Psoas muscle (tissue), 8 donors: ENCODE measurements around the gene PRLR. TPM values are rescaled to one million over a fixed set of nuclear protein-coding genes. Genes with fewer than 3 reads are reported as not detected.

Experiments used
- ATAC-seq, 4 donors: fragments of 200-7000 bp; cut with Tn5 transposase; one replicate each; pipeline ENCODE4 v1.9.1; 2020; ENCODE audit warnings: moderate library complexity in 3 of 4, mild to moderate bottlenecking in 2 of 4
- DNase-seq, 2 donors: peaks; one replicate each; pipeline ENCODE4 v3.0.0-alpha.2; 2020
- H3K27ac ChIP-seq: fragments of 200-600 bp; one replicate; pipeline ENCODE4 v1.8.0; 2022
- H3K27me3 ChIP-seq, 3 donors: fragments of 200-600 bp in 1 of 3; one replicate each; pipeline versions ENCODE4 v1.6.1 to v1.8.0; 2013 to 2022; ENCODE audit warnings: low read length in 2 of 3, mild to moderate bottlenecking in 2 of 3, moderate library complexity in 1 of 3; ENCODE audit not compliant: insufficient read depth in 3 of 3
- H3K36me3 ChIP-seq, 2 donors: fragments of 200-600 bp in 1 of 2; one replicate each; pipeline versions ENCODE4 v1.6.1 to v1.8.0; 2013 to 2022; ENCODE audit warnings: low read depth in 1 of 2, mild to moderate bottlenecking in 1 of 2, moderate library complexity in 1 of 2; ENCODE audit not compliant: insufficient read depth in 1 of 2
- H3K4me1 ChIP-seq: fragments of 200-600 bp; one replicate; pipeline ENCODE4 v1.8.0; 2022
- H3K4me3 ChIP-seq: fragments of 200-600 bp; one replicate; pipeline ENCODE4 v1.8.0; 2022; ENCODE audit warnings: mild to moderate bottlenecking
- H3K9me3 ChIP-seq: fragments of 200-600 bp; one replicate; pipeline ENCODE4 v1.8.0; 2022
- CTCF ChIP-seq: fragments of 200-600 bp; IDR thresholded peaks from one replicate; pipeline ENCODE4 v1.8.0; 2022; ENCODE audit warnings: antibody characterized with exemption
- WGBS, 3 donors: extraction: QIAGEN DNeasy Blood & Tissue Kit; methylation state at CpG; one replicate each; pipeline versions ENCODE4 v1.1.6 to v1.1.7; 2013; 5-methylcytosine and 5-hydroxymethylcytosine counted together
- intact Hi-C, 2 donors: fragments of 100-400 bp; cut with DNase I; formaldehyde crosslinking; loops; one replicate each; pipeline versions ENCODE4 v1.11.0 to v1.14.2; 2022
- polyA plus RNA-seq, 3 donors: library from polyadenylated mRNA; stranded (reverse); fragments of 200-250 nt; gene quantifications; one replicate each; pipeline ENCODE4 v1.2.3, GENCODE V29; 2013
- total RNA-seq, 4 donors: library from RNA; stranded (reverse); fragmentation: NEBNext Ultra II Directional in 2 of 4; extraction: Animal tissue kit (Norgen Biotek cat#: 25700) in 2 of 4; gene quantifications; one replicate each; pipeline versions ENCODE4 v1.2.1 to v1.2.4, GENCODE V29; 2021 to 2023
- donor health status: healthy with polysubstance abuse.
- donor health status: DM: no; HTN: no; CAD: no; lungs with moderate emphysema.
- donor health status: Bipolar disorder and iron deficiency.
- donor health status: healthy.
- donor health status: DM: yes; HTN: yes; CAD: no.
- donor health status: DM: no; HTN: no; CAD: no.
- donor health status: DM: no; HTN: no; CAD: no.
- donor health status: DM: yes; HTN: yes; CAD: no.

PRLR gene
- total and polyA plus RNA-seq, 7 donors: 0.03 to 0.32 (median 0.09) TPM

- TF ChIP-seq CTCF: no peak
- DNase-seq (no peak), ATAC-seq (no peak)
- no peaks in the 10 kb centered on the region for H3K9me3 ChIP-seq
- no peak overlapping the region for H3K4me3 ChIP-seq
- no peaks in the 10 kb centered on the region for H3K4me1 ChIP-seq
- no peak overlapping the region for H3K27ac ChIP-seq
- no peaks in the 10 kb centered on the region for H3K27me3 ChIP-seq
- intact Hi-C loops: no loop called here
- 26 to 47% (median 32%) methylated on average over 1 of the region's 1 CpG for WGBS, 3 donors
- no peaks in the 10 kb centered on the region for H3K36me3 ChIP-seq
Observed at GRCh38 chr5:35151146-35151920, 79.0 kb downstream of the PRLR start.

GRCh38 chr5:35149041-35149440, 81.2 kb downstream of the PRLR start:
- no peak for ATAC-seq
- no peaks in the 10 kb centered on the region for H3K9me3 ChIP-seq
- no peaks in the 10 kb centered on the region for H3K36me3 ChIP-seq
- no peak for DNase-seq
- no peak overlapping the region for H3K27ac ChIP-seq
- WGBS, 3 donors: 73% methylated on average over 1 of the region's 1 CpG
- H3K4me3 ChIP-seq: no peak overlapping the region
- no peak for TF ChIP-seq CTCF
- intact Hi-C loops: no loop called here
- H3K4me1 ChIP-seq: no peaks in the 10 kb centered on the region
- H3K27me3 ChIP-seq: no peaks in the 10 kb centered on the region

GRCh38 chr5:35146406-35146805, 83.9 kb downstream of the PRLR start:
- DNase-seq (no peak), ATAC-seq (no peak)
- H3K27me3 ChIP-seq: no peaks in the 10 kb centered on the region
- H3K27ac ChIP-seq: no peak overlapping the region
- no peaks in the 10 kb centered on the region for H3K9me3 ChIP-seq
- H3K36me3 ChIP-seq: no peaks in the 10 kb centered on the region
- 58 to 66% (median 64%) methylated on average over 3 of the region's 3 CpGs for WGBS, 3 donors
- no peaks in the 10 kb centered on the region for H3K4me1 ChIP-seq
- intact Hi-C loops: no loop called here
- TF ChIP-seq CTCF: no peak
- H3K4me3 ChIP-seq: no peak overlapping the region

DNA sequence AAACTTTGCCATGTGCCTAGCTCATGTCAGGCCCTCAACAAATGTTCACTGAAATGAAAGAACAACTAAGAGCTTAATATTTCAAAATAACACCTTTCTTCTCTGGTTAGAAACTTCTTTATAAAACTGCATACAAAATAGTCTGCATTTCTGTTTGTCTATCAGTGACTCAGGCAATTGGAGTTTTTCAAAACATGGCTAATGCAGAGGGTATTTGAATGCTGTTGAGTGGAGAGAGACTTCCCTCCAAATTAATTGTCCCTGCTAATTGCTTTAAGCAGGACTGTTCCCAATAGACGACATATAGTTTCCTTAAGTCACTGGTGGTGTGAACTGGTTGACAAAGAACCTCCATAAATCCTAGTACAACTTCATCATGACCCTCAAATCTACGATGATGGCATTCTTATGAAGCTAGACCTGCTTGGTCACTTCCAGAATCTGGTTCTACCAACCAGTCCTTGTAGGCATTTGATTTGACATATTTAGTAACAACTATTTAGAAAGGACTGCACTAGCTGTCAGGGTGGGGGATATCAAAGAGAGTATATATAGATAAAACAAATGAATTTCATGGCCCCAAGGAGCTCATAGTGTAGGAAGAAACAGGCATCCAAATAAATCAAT, 84.5 kb downstream of the PRLR start:
- 77 to 88% (median 78%) methylated on average over 2 of the region's 2 CpGs for WGBS, 3 donors
- ATAC-seq: no peak
- no peaks in the 10 kb centered on the region for H3K9me3 ChIP-seq
- DNase-seq: no peak
- intact Hi-C loops: no loop called here
- no peaks in the 10 kb centered on the region for H3K36me3 ChIP-seq
- no peak overlapping the region for H3K27ac ChIP-seq
- no peak for TF ChIP-seq CTCF
- H3K4me3 ChIP-seq: no peak overlapping the region
- no peaks in the 10 kb centered on the region for H3K4me1 ChIP-seq
- H3K27me3 ChIP-seq: no peaks in the 10 kb centered on the region
